HepG2 (cell line): ENCODE measurements around the gene SPTBN5. TPM values are rescaled to one million over a fixed set of nuclear protein-coding genes. Genes with fewer than 3 reads are reported as not detected.

Source experiments
- ATAC-seq: fragments of 200-7000 bp; cut with Tn5 transposase; 3 replicates; pipeline ENCODE4 v1.9.1; 2020; ENCODE audit warnings: mild to moderate bottlenecking, moderate library complexity
- BruUV-seq: library from RNA; stranded (reverse); fragments of 400-500 nt; replicated peaks from 2 replicates; lab custom pipeline; 2021; lab: Mats Ljungman, UMichigan
- CTCF ChIA-PET: fragments of 300-600 bp; formaldehyde crosslinking; extraction: SDS; loops from one replicate; lab custom pipeline; 2021; ENCODE audit warnings: low total read pairs, inconsistent platforms, low intra/inter-chr PET ratio; lab: Yijun Ruan, JAX
- POLR2A ChIA-PET: fragments of 350-600 bp; sonication (Branson Sonifier 250); formaldehyde crosslinking; loops from one replicate; lab custom pipeline; 2020; ENCODE audit warnings: antibody characterized with exemption, inconsistent platforms; lab: Yijun Ruan, JAX
- DNase-seq: peaks from one replicate; pipeline ENCODE4 v3.0.0-alpha.2; 2015; ENCODE audit warnings: low spot score
- FAIRE-seq: peaks from 3 replicates; lab custom pipeline; 2011; peaks lifted over from hg19 to GRCh38; lab: Jason Lieb, UNC
- H2AFZ ChIP-seq: one replicate; pipeline ENCODE4 v1.6.1; 2011; ENCODE audit warnings: low read length, inconsistent platforms
- H3K27ac ChIP-seq: fragments of 300-600 bp; 3 replicates; pipeline ENCODE4 v1.8.0; 2011; ENCODE audit warnings: mixed run types, mild to moderate bottlenecking, mixed read lengths, low read length, inconsistent platforms; ENCODE audit not compliant: insufficient read depth; ENCODE audit errors: extremely low read length
- H3K27me3 ChIP-seq, 2 experiments: fragments of 200-600 bp in 1 of 2; 2 replicates in 1 of 2; 3 replicates in 1 of 2; pipeline versions ENCODE4 v1.6.0 to v1.8.0; 2011; ENCODE audit warnings: low read length in 2 of 2, mild to moderate bottlenecking in 2 of 2, moderate library complexity in 2 of 2, inconsistent platforms in 1 of 2; ENCODE audit not compliant: insufficient read depth in 2 of 2, control insufficient read depth in 1 of 2
- H3K36me3 ChIP-seq, 2 experiments: fragments of 200-600 bp in 1 of 2; replicated peaks in 1 of 2; 2 replicates in 1 of 2; 3 replicates in 1 of 2; pipeline versions ENCODE4 v1.5.1 to v1.8.0; 2011; ENCODE audit warnings: low read length in 2 of 2, inconsistent platforms in 1 of 2; ENCODE audit not compliant: insufficient read depth in 2 of 2, control insufficient read depth in 1 of 2
- H3K4me1 ChIP-seq: 2 replicates; pipeline ENCODE4 v1.5.1; 2012; ENCODE audit warnings: low read length, inconsistent platforms; ENCODE audit not compliant: insufficient read depth
- H3K4me2 ChIP-seq: 2 replicates; pipeline ENCODE4 v1.6.0; 2011; ENCODE audit warnings: low read depth, low read length, inconsistent platforms
- H3K4me3 ChIP-seq, 3 experiments: fragments of 200-600 bp in 1 of 3; sonication (generic), shearing (Covaris generic) in 1 of 3; replicated peaks in 1 of 3; 2 replicates each; pipeline ENCODE4 v1.5.1; 2011 to 2016; ENCODE audit warnings: low read length in 3 of 3, inconsistent platforms in 2 of 3, low read depth in 2 of 3, mild to moderate bottlenecking in 2 of 3, control low read depth in 1 of 3, mixed read lengths in 1 of 3; ENCODE audit not compliant: insufficient read depth in 1 of 3
- H3K79me2 ChIP-seq: one replicate; pipeline ENCODE4 v1.6.1; 2011; ENCODE audit warnings: low read length, inconsistent platforms; ENCODE audit not compliant: insufficient read depth
- H3K9ac ChIP-seq: 2 replicates; pipeline ENCODE4 v1.6.0; 2011; ENCODE audit warnings: mild to moderate bottlenecking, low read depth, low read length, inconsistent platforms; ENCODE audit not compliant: insufficient read depth
- H3K9me3 ChIP-seq: 2 replicates; pipeline ENCODE4 v1.5.1; 2012; ENCODE audit warnings: mild to moderate bottlenecking, low read length
- H4K20me1 ChIP-seq: 2 replicates; pipeline ENCODE4 v1.6.0; 2011; ENCODE audit warnings: inconsistent platforms, mild to moderate bottlenecking, low read length, moderate library complexity; ENCODE audit not compliant: insufficient read depth
- ARNT ChIP-seq: fragments of 450-650 bp; IDR thresholded peaks from 2 replicates; pipeline ENCODE4 v1.6.1; 2017
- ETV5 ChIP-seq: IDR thresholded peaks from 2 replicates; pipeline ENCODE4 v1.6.1; 2018; ENCODE audit warnings: missing biosample characterization, missing genetic modification reagents, inconsistent platforms, borderline replicate concordance
- FUBP1 ChIP-seq: sonication (generic); formaldehyde crosslinking; IDR thresholded peaks from 2 replicates; pipeline ENCODE4 v1.5.1; 2020; ENCODE audit warnings: missing genetic modification reagents, mild to moderate bottlenecking, borderline replicate concordance
- JUND ChIP-seq: sonication (generic); formaldehyde crosslinking; IDR thresholded peaks from 2 replicates; pipeline ENCODE4 v1.8.0; 2022; ENCODE audit warnings: mild to moderate bottlenecking, missing genetic modification reagents
- KAT7 ChIP-seq: IDR thresholded peaks from 2 replicates; pipeline ENCODE4 v1.6.1; 2018; ENCODE audit warnings: borderline replicate concordance, missing compliant biosample characterization
- KLF12 ChIP-seq: sonication (generic); formaldehyde crosslinking; IDR thresholded peaks from 2 replicates; pipeline ENCODE4 v1.4.0; 2020; ENCODE audit warnings: missing genetic modification reagents, borderline replicate concordance
- SKIL ChIP-seq: sonication (generic); formaldehyde crosslinking; IDR thresholded peaks from 2 replicates; pipeline ENCODE4 v1.8.0; 2022; ENCODE audit warnings: missing genetic modification reagents, mild to moderate bottlenecking, moderate library complexity, borderline replicate concordance
- SYNCRIP ChIP-seq: fragments of 200-400 bp; formaldehyde crosslinking; IDR thresholded peaks from 2 replicates; pipeline ENCODE4 v1.6.1; 2018; ENCODE audit warnings: mild to moderate bottlenecking, low read depth, low read length; ENCODE audit not compliant: insufficient read depth
- TCF7 ChIP-seq: sonication (generic); IDR thresholded peaks from 2 replicates; pipeline ENCODE4 v1.6.1; 2016; ENCODE audit warnings: antibody characterized with exemption, low read depth
- ZBTB3 ChIP-seq: sonication (generic); formaldehyde crosslinking; IDR thresholded peaks from 2 replicates; pipeline ENCODE4 v1.4.0; 2020; ENCODE audit warnings: low read depth, mild to moderate bottlenecking, moderate library complexity, missing genetic modification reagents, borderline replicate concordance
- ZFP90 ChIP-seq: sonication (generic); formaldehyde crosslinking; IDR thresholded peaks from 2 replicates; pipeline ENCODE4 v1.8.0; 2022; ENCODE audit warnings: missing genetic modification reagents, mild to moderate bottlenecking, inconsistent platforms, borderline replicate concordance
- ZNF235 ChIP-seq: sonication (generic); formaldehyde crosslinking; IDR thresholded peaks from 2 replicates; pipeline ENCODE4 v1.8.1; 2023; ENCODE audit warnings: mild to moderate bottlenecking, missing genetic modification reagents, borderline replicate concordance
- ZNF350 ChIP-seq: sonication (generic); formaldehyde crosslinking; IDR thresholded peaks from 2 replicates; pipeline ENCODE4 v1.4.0; 2020; ENCODE audit warnings: mild to moderate bottlenecking, low read depth, missing genetic modification reagents, borderline replicate concordance
- ZNF713 ChIP-seq: sonication (generic); formaldehyde crosslinking; IDR thresholded peaks from 2 replicates; pipeline ENCODE4 v1.4.0; 2020; ENCODE audit warnings: mild to moderate bottlenecking, missing genetic modification reagents
- ZSCAN29 ChIP-seq: sonication (generic); formaldehyde crosslinking; conservative IDR thresholded peaks from 2 replicates; pipeline ENCODE4 v1.4.0; 2020; ENCODE audit warnings: mild to moderate bottlenecking, missing genetic modification reagents
- WGBS: methylation state at CpG from one replicate; pipeline ENCODE4 v1.1.6; 2017; ENCODE audit warnings: low lambda C conversion rate; 5-methylcytosine and 5-hydroxymethylcytosine counted together
- in situ Hi-C: cut with HindIII; loops from 2 replicates; pipeline ENCODE4 v1.10.0; 2017; ENCODE audit warnings: low pct_unique_long_range_greater_than_20kb; ENCODE audit not compliant: extremely low pct_ligation_motif_present
- intact Hi-C: fragments of 100-400 bp; cut with micrococcal nuclease; formaldehyde crosslinking; loops from one replicate; pipeline ENCODE4 v1.10.0; 2022; ENCODE audit not compliant: unreplicated experiment
- polyA plus RNA-seq, 8 experiments: library from polyadenylated mRNA; depleted of rRNA in 3 of 8; stranded (reverse) in 7 of 8; unstranded in 1 of 8; fragments of >200 nt; fragmentation: Illumina TruSeq in 4 of 8; extraction: Trizol in 4 of 8; gene quantifications; 2 replicates each; pipeline versions ENCODE4 v1.2.1 to v1.2.3, GENCODE V29; 2011 to 2016; ENCODE audit warnings: low read depth in 4 of 8, missing spikeins in 1 of 8, mixed read lengths in 1 of 8; ENCODE audit not compliant: insufficient read depth in 1 of 8
- total RNA-seq, 5 experiments: library from RNA; depleted of rRNA; stranded (reverse); fragments of >200 nt; fragmentation: Illumina TruSeq; extraction: Trizol; gene quantifications; 2 replicates each; pipeline ENCODE4 v1.2.3, GENCODE V29; 2016; ENCODE audit warnings: low read depth in 1 of 5
- TF ChIP-seq, protein P1 (sequence below): sonication (generic); formaldehyde crosslinking; IDR thresholded peaks from 2 replicates; pipeline ENCODE4 v1.5.0; 2020; ENCODE audit warnings: missing genetic modification reagents, mild to moderate bottlenecking, borderline replicate concordance
- TF ChIP-seq, protein P2 (sequence below): sonication (generic); formaldehyde crosslinking; IDR thresholded peaks from 2 replicates; pipeline ENCODE4 v1.5.0; 2020; ENCODE audit warnings: missing genetic modification reagents
- TF ChIP-seq, protein P3 (sequence below): IDR thresholded peaks from 2 replicates; pipeline ENCODE4 v1.6.1; 2016

The SPTBN5 gene
- total and polyA plus RNA-seq, 2 of the 13 experiments (the other 11 are each of a cell fraction or from before 2014, with no cell fraction given): 0.01 to 0.07 TPM

GRCh38 chr15:41822471-41822870 is 71.4 kb downstream of the SPTBN5 start (continued):
- no peak for TF ChIP-seq ARNT
- no peak for TF ChIP-seq ZSCAN29 (CRISPR knock-in tag)
- TF ChIP-seq, all 625 proteins: peak for 0

- in situ Hi-C loops (no loop called here), intact Hi-C loops (no loop called here)
- TF ChIP-seq JUND (no peak), ZBTB3 (no peak), FUBP1 (CRISPR knock-in tag) (no peak), SYNCRIP (no peak), KAT7 (CRISPR knock-in tag) (no peak), ZNF713 (CRISPR knock-in tag) (no peak), TCF7 (no peak), ZNF235 (CRISPR knock-in tag) (no peak), SKIL (CRISPR knock-in tag) (no peak), ZFP90 (CRISPR knock-in tag) (no peak), ETV5 (CRISPR knock-in tag) (no peak), KLF12 (CRISPR knock-in tag) (no peak), ZNF350 (CRISPR knock-in tag) (no peak)
- TF ChIP-seq, protein P1, sequence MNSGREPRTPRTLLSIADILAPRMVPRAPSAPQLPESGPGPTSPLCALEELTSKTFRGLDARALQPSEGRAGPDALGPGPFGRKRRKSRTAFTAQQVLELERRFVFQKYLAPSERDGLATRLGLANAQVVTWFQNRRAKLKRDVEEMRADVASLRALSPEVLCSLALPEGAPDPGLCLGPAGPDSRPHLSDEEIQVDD: no peak
- TF ChIP-seq, protein P2, sequence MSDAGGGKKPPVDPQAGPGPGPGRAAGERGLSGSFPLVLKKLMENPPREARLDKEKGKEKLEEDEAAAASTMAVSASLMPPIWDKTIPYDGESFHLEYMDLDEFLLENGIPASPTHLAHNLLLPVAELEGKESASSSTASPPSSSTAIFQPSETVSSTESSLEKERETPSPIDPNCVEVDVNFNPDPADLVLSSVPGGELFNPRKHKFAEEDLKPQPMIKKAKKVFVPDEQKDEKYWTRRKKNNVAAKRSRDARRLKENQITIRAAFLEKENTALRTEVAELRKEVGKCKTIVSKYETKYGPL: no peak
- TF ChIP-seq, protein P3, sequence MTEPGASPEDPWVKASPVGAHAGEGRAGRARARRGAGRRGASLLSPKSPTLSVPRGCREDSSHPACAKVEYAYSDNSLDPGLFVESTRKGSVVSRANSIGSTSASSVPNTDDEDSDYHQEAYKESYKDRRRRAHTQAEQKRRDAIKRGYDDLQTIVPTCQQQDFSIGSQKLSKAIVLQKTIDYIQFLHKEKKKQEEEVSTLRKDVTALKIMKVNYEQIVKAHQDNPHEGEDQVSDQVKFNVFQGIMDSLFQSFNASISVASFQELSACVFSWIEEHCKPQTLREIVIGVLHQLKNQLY (CRISPR knock-in tag): no peak
Observed at GRCh38 chr15:41821831-41822230, 72.0 kb downstream of the SPTBN5 start.

More at GRCh38 chr15:41821831-41822230, 72.0 kb downstream of the SPTBN5 start:
- Histone ChIP-seq H3K4me1 (no peaks in the 10 kb centered on the region), H3K9me3 (no peaks in the 10 kb centered on the region), H3K4me2 (no peak overlapping the region), H4K20me1 (no peaks in the 10 kb centered on the region), H3K4me3 (no peak overlapping the region), H3K36me3 (peaks cover 3 to 22% of the 10 kb centered on the region in 2 experiments; a peak in 4 of 5 replicates), H3K27ac (no peak overlapping the region), H3K9ac (no peak overlapping the region), H2AFZ (no peak overlapping the region), H3K27me3 (no peaks in the 10 kb centered on the region), H3K79me2 (no peaks in the 10 kb centered on the region)
- no peak for DNase-seq
- CTCF ChIA-PET: no interaction called here
- WGBS: 94% methylated on average over 4 of the region's 4 CpGs
- POLR2A ChIA-PET: interaction anchor here (0.5 kb wide), 1 partner anchor 242 kb away, joined by 3 read pairs; no protein-coding TSS in a partner anchor
- no peak for FAIRE-seq
- no TSS peak for BruUV-seq
- no peak for ATAC-seq
